ENCODE results near the gene COMMD10.

Gene COMMD10

GRCh38 chr5:116178925-116179324, 94.1 kb downstream of the COMMD10 start:
- in situ Hi-C loops (cut with MboI; ENCODE audit: low sequenced_read_pairs): no loop called here

- in situ Hi-C loops (cut with MboI; ENCODE audit: low sequenced_read_pairs): no loop called here
Observed at GRCh38 chr5:116209166-116209565, 124.3 kb downstream of the COMMD10 start.

GRCh38 chr5:116212225-116212624, 127.4 kb downstream of the COMMD10 start:
- in situ Hi-C loops (cut with MboI; ENCODE audit: low sequenced_read_pairs): no loop called here

- in situ Hi-C loops (cut with MboI; ENCODE audit: low sequenced_read_pairs): no loop called here
Observed at GRCh38 chr5:116216246-116216645, 131.4 kb downstream of the COMMD10 start.

- in situ Hi-C loops (cut with MboI; ENCODE audit: low sequenced_read_pairs): no loop called here
Observed at GRCh38 chr5:116225281-116225922, 140.6 kb downstream of the COMMD10 start.

GRCh38 chr5:116229131-116229689, 144.4 kb downstream of the COMMD10 start:
- in situ Hi-C loops (cut with MboI; ENCODE audit: low sequenced_read_pairs): no loop called here

GRCh38 chr5:116231288-116231687, 146.5 kb downstream of the COMMD10 start:
- in situ Hi-C loops (cut with MboI; ENCODE audit: low sequenced_read_pairs): no loop called here

- in situ Hi-C loops (cut with MboI; ENCODE audit: low sequenced_read_pairs): no loop called here
Observed at GRCh38 chr5:116234681-116235080, 149.9 kb downstream of the COMMD10 start.

GRCh38 chr5:116237917-116238500, 153.2 kb downstream of the COMMD10 start:
- in situ Hi-C loops (cut with MboI; ENCODE audit: low sequenced_read_pairs): no loop called here

- in situ Hi-C loops (cut with MboI; ENCODE audit: low sequenced_read_pairs): no loop called here
Observed at GRCh38 chr5:116242343-116242742, 157.5 kb downstream of the COMMD10 start.

GRCh38 chr5:116248432-116248831, 163.6 kb downstream of the COMMD10 start:
- in situ Hi-C loops (cut with MboI; ENCODE audit: low sequenced_read_pairs): no loop called here

- in situ Hi-C loops (cut with MboI; ENCODE audit: low sequenced_read_pairs): no loop called here
Observed at GRCh38 chr5:116249648-116250047, 164.8 kb downstream of the COMMD10 start.

GRCh38 chr5:116256717-116257116, 171.9 kb downstream of the COMMD10 start:
- in situ Hi-C loops (cut with MboI; ENCODE audit: low sequenced_read_pairs): no loop called here

- in situ Hi-C loops (cut with MboI; ENCODE audit: low sequenced_read_pairs): no loop called here
Observed at GRCh38 chr5:116265471-116265870, 180.6 kb downstream of the COMMD10 start.

GRCh38 chr5:116271446-116272025, 186.7 kb downstream of the COMMD10 start:
- in situ Hi-C loops (cut with MboI; ENCODE audit: low sequenced_read_pairs): no loop called here

- in situ Hi-C loops (cut with MboI; ENCODE audit: low sequenced_read_pairs): no loop called here
Observed at GRCh38 chr5:116272281-116272941, 187.6 kb downstream of the COMMD10 start.

GRCh38 chr5:116273448-116274242, 188.8 kb downstream of the COMMD10 start:
- in situ Hi-C loops (cut with MboI; ENCODE audit: low sequenced_read_pairs): no loop called here

- in situ Hi-C loops (cut with MboI; ENCODE audit: low sequenced_read_pairs): no loop called here
Observed at GRCh38 chr5:116274251-116274650, 189.4 kb downstream of the COMMD10 start.

GRCh38 chr5:116275282-116275681, 190.5 kb downstream of the COMMD10 start:
- in situ Hi-C loops (cut with MboI; ENCODE audit: low sequenced_read_pairs): no loop called here

GRCh38 chr5:116276952-116277351, 192.1 kb downstream of the COMMD10 start:
- in situ Hi-C loops (cut with MboI; ENCODE audit: low sequenced_read_pairs): no loop called here
